GM08714 (cell line): ENCODE data around the gene KYAT1.
"Not testable (repeated sequence)": the region's sequence is repeated elsewhere in the genome, so short reads cannot be mapped to it uniquely, and the experiment has no call there.

Source experiments
- H3K4me3 ChIP-seq: fragments of 200-500 bp; sonication (Bioruptor generic); 2 replicates; pipeline ENCODE4 v1.5.1; 2014; ENCODE audit warnings: mild to moderate bottlenecking, low read length, inconsistent platforms
- ZNF274 ChIP-seq: IDR thresholded peaks from 2 replicates; pipeline ENCODE4 v1.6.1; 2012; ENCODE audit warnings: mild to moderate bottlenecking, low read depth, low read length

The KYAT1 gene

GRCh38 chr9:128885376-128885775, 3.6 kb upstream of the KYAT1 start:
- no peak overlapping the region for H3K4me3 ChIP-seq
- no peak for TF ChIP-seq ZNF274

- no peak for TF ChIP-seq ZNF274
- H3K4me3 ChIP-seq = no peak overlapping the region
These were observed 2.4 kb upstream of the KYAT1 start for GRCh38 chr9:128884164-128884563.

DNA sequence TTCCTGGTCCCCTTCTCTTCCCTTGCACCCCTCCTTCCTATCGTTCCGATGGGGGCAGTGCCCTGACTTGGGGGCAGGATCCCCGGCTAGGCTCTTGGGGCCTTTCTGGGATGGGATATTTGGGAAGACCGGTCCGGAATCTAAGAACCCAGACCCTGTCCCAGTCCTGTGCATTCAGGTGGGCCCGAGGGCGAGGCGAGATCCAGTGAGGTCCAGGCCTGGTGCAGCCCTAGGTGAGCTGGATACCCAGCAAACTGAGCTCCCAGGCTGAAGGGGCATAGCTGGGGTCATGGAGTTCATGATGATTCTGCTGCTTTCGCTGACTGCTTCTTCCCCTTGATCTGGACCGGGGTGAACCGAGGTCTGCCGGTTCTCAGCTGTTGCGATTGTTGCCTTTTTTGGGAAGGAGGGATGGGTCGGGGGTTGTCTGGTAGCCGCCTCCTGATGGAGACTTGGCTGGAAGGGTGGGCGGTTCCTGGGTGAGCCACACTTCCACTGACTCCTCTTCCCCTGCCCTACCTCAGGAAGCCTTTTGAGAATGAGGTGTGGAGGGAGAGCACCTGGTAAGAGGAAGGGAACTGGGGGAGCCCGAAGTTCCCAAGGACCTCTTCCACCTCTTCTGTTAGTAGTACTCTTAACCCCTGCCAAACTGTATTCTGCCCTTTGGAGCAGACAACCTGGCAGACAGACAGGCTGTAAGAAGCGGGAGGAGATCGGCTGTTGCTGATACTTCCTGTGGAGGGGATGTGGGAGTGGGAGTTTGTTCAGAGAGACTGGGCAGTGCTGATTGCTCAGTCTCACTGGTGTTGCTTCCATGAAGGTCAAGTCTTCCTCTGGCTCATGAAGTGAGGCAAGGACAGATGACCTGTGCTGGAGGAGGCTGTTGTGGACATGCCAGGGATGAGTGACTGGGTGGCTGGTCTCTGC, 1.2 kb upstream of the KYAT1 start:
- H3K4me3 ChIP-seq = peak overlapping the region; percentile 71
- no peak for TF ChIP-seq ZNF274

DNA sequence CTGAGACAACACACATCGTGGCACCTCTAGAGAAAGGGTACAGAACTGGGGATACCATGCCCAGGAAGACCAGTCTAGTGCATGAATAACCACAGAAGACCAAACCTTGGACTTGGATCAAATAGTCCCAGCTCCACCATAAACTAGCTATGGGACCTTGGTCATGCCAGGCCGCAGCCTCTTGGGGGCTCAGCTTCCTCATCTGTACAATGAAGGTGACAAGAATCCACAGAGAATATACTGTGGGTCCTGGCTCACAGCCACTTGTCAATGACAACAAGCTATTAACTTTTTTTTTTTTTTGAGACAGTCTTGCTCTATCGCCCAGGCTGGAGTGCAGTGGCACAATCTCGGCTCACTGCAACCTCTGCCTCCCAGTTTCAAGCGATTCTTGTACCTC, 3.9 kb downstream of the KYAT1 start:
- TF ChIP-seq ZNF274 = no peak
- H3K4me3 ChIP-seq = no peak overlapping the region

GRCh38 chr9:128870941-128871265, 10.8 kb downstream of the KYAT1 start:
- H3K4me3 ChIP-seq = not testable (repeated sequence)

- H3K4me3 ChIP-seq = no peak overlapping the region
- no peak for TF ChIP-seq ZNF274
These were observed 11.4 kb downstream of the KYAT1 start for GRCh38 chr9:128870128-128870940.

DNA sequence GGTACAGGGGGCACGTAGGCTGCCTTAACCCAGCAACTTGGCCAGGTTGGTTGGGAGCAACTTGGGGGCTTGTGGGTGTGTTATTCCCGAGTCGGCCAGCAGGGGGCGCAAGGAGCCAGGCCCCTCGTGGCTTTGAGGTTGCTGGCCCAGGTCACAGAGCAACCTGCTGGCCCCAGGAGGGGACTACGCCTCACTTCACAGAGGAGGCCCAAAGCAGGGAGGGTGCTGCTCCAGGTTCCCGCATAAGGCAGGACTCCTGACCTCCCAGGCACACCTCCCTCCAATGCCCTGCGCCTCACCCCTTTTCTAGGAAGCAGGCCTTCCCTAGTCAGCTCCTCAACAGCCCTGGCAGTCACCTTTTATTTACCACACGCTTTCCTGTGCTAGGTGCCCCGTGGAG, 18.1 kb downstream of the KYAT1 start:
- no peak for TF ChIP-seq ZNF274
- no peak overlapping the region for H3K4me3 ChIP-seq

GRCh38 chr9:128862401-128862851, 19.3 kb downstream of the KYAT1 start:
- no peak for TF ChIP-seq ZNF274

DNA sequence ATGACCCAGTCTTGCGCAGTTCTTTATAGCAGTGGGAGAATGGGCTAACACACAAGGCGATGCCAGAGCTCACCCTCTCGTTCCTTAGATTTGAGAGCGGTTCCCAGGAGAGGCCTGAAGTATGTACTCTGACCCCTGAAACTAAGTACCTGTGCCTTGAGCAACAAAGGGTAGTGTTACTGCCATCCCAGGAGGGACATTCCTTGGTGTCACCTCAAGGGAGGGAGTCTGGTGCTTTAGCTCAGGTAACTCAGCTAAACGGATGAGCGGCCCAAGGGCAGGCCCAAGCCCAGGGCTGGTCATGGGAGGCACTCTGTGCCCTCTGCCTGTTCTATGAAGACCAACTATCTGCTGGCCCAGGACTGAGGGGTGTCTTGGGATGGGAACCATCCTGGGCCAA, 20.2 kb downstream of the KYAT1 start:
- TF ChIP-seq ZNF274 = no peak
- H3K4me3 ChIP-seq = no peak overlapping the region

More at GRCh38 chr9:128862401-128862851, 19.3 kb downstream of the KYAT1 start:
- no peak overlapping the region for H3K4me3 ChIP-seq

- no peak overlapping the region for H3K4me3 ChIP-seq
- no peak for TF ChIP-seq ZNF274
These were observed 20.8 kb downstream of the KYAT1 start for GRCh38 chr9:128860937-128861336.

DNA sequence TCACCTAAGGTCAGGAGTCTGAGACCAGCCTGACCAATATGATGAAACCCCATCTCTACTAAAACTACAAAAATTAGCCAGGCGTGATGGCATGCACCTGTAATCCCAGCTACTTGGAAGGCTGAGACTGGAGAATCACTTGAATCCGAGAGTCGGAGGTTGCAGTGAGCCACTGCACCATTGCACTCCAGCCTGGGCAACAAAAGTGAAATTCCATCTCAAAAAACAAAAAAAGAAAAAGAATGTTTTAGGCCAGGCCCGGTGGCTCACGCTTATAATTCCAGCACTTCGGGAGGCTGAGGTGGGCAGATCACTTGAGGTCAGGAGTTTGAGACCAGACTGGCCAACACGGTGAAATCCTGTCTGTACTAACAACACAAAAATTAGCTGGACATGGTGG, 23.3 kb downstream of the KYAT1 start:
- not testable (repeated sequence) for H3K4me3 ChIP-seq

- H3K4me3 ChIP-seq = not testable (repeated sequence)
These were observed 27.3 kb downstream of the KYAT1 start for GRCh38 chr9:128854454-128854853.

DNA sequence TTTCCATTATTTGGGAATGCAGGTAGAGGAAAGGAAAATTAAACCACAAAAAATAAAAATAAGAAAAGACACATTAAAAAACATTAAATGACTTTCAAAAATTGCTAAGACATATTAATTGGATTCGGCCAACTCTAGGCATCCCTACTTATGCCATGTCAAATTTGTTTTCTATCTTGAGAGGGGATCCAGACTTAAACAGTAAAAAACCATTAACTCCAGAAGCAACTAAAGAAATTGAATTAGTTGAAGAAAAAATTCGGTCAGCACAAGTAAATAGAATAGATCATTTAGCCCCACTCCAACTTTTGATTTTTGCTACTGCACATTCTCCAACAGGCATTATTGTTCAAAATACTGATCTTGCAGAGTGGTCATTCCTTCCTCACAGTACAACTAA, 29.1 kb downstream of the KYAT1 start:
- H3K4me3 ChIP-seq = not testable (repeated sequence)

DNA sequence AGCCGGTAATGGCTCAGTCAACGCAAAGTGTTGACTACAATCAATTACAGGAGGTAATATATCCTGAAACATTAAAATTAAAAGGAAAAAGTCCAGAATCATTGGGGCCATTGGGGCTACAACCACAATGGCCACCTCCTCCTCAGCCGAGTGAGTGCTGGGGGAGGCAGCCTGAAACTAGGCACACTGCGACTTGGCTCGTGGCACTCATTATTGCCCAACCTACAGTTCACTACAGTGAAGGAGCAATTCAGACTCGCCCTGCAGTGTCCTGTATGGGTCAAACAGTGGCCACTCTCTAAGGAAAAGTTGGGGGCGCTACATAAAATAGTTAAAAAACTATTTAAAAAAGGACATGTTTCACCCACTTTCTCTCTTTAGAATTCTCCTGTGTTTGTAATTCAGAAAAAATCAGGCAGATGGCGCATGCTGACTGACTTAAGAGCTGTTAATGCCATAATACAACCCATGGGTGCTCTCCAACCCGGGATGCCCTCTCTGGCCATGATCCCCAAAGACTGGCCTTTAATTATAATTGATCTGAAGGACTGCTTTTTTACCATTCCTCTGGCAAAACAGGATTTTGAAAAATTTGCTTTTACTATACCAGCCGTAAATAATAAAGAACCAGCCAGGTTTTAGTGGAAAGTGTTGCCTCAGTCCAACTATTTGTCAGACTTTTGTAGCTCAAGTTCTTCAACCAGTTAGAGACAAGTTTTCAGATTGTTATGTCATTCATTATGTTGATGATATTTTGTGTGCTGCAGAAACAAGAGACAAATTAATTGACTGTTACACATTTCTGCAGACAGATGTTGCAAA, 29.8 kb downstream of the KYAT1 start:
- not testable (repeated sequence) for H3K4me3 ChIP-seq

DNA sequence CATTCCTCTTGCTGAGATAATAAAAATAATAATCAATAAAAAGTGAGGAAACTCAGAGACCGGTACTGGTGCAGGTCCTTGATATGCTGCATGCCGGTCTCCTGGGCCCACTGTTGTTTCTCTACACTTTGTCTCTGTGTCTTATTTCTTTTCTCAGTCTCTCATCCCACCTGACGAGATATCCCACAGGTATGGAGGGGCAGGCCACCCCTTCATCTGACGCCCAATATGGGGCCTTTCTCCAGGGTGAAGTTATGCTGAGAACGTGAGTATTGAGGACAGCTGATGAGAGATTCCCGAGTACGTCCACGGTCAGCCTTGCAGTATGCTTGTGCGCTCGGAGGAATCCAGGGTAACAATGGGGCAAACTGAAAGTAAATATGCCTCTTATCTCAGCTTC, 30.7 kb downstream of the KYAT1 start:
- H3K4me3 ChIP-seq = not testable (repeated sequence)
